ENCODE measurements around the gene ZBTB7B.

The ZBTB7B gene

DNA sequence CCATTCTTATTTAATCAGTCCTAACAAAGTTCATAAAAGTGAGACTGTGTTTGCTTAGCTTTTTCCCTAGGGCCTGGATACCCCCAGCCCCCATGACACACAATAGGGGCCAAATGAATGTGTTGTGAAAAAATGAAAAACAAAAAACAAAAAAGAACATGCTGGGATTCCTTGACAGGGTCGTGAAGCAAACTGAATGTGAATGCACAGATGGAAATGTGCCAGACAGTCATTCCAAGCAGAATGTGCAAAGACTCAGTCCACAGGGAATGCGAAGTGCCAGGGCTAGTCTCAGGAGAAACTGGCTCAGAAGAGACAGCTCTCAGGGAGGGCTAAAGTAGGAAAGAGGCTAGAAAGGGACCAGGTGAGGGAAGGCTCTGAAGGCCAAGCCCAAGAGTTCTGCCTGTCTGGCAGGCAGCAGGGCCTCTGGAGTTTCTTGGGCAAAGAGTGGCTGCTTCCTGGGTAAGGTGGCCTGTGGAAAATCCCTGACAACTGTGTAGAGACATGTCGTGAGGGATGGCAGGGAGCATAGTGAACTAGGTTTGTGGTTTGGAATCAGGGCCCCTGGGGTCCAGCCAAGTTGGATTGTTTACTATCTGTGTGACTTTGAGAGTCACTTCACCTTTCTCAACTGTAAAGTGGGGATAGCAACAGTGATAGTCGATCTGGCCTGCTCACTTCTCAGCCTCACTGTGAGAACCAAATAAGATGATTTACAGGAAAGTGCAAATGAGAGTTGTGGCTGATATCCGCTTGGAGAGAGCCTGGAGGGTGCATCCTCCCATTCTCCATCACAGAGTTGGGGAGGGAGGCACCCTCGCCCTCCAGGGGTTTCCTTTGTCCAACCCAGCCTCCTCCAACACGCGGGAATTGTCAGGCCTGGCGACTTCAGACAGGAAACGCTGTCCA, 47.3 kb downstream of the ZBTB7B start:
- DNase-seq (ENCODE audit: low read depth): no peak
- TF ChIP-seq, protein P1, sequence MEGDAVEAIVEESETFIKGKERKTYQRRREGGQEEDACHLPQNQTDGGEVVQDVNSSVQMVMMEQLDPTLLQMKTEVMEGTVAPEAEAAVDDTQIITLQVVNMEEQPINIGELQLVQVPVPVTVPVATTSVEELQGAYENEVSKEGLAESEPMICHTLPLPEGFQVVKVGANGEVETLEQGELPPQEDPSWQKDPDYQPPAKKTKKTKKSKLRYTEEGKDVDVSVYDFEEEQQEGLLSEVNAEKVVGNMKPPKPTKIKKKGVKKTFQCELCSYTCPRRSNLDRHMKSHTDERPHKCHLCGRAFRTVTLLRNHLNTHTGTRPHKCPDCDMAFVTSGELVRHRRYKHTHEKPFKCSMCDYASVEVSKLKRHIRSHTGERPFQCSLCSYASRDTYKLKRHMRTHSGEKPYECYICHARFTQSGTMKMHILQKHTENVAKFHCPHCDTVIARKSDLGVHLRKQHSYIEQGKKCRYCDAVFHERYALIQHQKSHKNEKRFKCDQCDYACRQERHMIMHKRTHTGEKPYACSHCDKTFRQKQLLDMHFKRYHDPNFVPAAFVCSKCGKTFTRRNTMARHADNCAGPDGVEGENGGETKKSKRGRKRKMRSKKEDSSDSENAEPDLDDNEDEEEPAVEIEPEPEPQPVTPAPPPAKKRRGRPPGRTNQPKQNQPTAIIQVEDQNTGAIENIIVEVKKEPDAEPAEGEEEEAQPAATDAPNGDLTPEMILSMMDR (conservative IDR thresholded peaks at IDR 0.05; ENCODE audit: low read depth, low read length): no peak
- H3K4me3 ChIP-seq (ENCODE audit: low read length): no peak overlapping the region

- TF ChIP-seq, protein P1 (conservative IDR thresholded peaks at IDR 0.05; ENCODE audit: low read depth, low read length): peak; percentile 83
- DNase-seq (ENCODE audit: low read depth): no peak
- peak within 1 kb of the TSS; percentile 78 for H3K4me3 ChIP-seq (ENCODE audit: low read length)
Measured at GRCh38 chr1:155050560-155051341, 48.1 kb downstream of the ZBTB7B start, which contains the start of gene ADAM15. Gene ADAM15, plus strand, starts transcription at chr1:155051316. Its CDS starts 71 bp downstream, at chr1:155051387.

- no peak for DNase-seq (ENCODE audit: low read depth)
- H3K4me3 ChIP-seq (ENCODE audit: low read length): peak overlapping the region; percentile 78
- TF ChIP-seq, protein P1 (conservative IDR thresholded peaks at IDR 0.05; ENCODE audit: low read depth, low read length): no peak
Measured at GRCh38 chr1:155051342-155051776, 48.8 kb downstream of the ZBTB7B start.

- peak overlapping the region; percentile 78 for H3K4me3 ChIP-seq (ENCODE audit: low read length)
- no peak for DNase-seq (ENCODE audit: low read depth)
- TF ChIP-seq, protein P1 (conservative IDR thresholded peaks at IDR 0.05; ENCODE audit: low read depth, low read length): no peak
Measured at GRCh38 chr1:155051777-155052398, 49.3 kb downstream of the ZBTB7B start.

GRCh38 chr1:155052439-155053395, 50.1 kb downstream of the ZBTB7B start:
- TF ChIP-seq, protein P1 (conservative IDR thresholded peaks at IDR 0.05; ENCODE audit: low read depth, low read length): peak; percentile 63
- no peak for DNase-seq (ENCODE audit: low read depth)

DNA sequence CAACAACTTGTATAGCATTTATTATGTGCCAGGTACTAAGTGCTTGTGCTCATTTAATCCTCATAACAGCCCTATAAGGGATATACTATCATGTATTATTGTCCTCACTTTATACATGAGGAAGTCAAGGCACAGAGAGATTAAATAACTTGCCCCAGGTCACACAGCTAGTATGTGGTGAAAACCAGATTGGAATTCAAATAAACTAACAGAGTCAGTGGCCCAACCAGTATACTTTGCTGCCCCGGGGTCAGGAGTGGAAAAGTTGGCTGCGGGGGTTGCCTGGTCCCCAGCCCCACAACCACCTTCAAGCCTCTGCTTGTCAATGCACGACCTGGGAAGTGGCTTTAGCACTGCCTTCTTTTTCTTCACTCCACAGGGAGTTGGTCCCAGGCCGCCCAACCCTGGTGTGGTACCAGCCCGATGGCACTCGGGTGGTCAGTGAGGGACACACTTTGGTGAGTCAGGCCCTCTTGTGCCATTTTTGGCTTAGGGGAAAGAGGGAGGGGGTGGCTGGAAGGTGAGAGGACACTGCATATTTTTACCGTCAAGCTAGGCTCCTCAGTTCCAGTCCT, 51.0 kb downstream of the ZBTB7B start:
- TF ChIP-seq, protein P1 (conservative IDR thresholded peaks at IDR 0.05; ENCODE audit: low read depth, low read length): no peak
- H3K4me3 ChIP-seq (ENCODE audit: low read length): no peak overlapping the region
- no peak for DNase-seq (ENCODE audit: low read depth)

More at GRCh38 chr1:155052439-155053395, 50.1 kb downstream of the ZBTB7B start:
- H3K4me3 ChIP-seq (ENCODE audit: low read length): peak overlapping the region; percentile 78
